HEK293 (cell line): ENCODE results near the gene DNMT3A.

Experiments
- CTCF ChIA-PET: fragments of 350-600 bp; formaldehyde crosslinking; extraction: SDS; loops from one replicate; lab custom pipeline; 2021; ENCODE audit warnings: antibody characterized with exemption; lab: Yijun Ruan, JAX
- POLR2A ChIA-PET: fragments of 300-600 bp; formaldehyde crosslinking; extraction: SDS; loops from one replicate; lab custom pipeline; 2020; ENCODE audit warnings: antibody characterized with exemption, inconsistent platforms; lab: Yijun Ruan, JAX
- H3K27ac ChIP-seq: fragments of 200-500 bp; sonication (Bioruptor generic); 2 replicates; pipeline ENCODE4 v1.5.1; 2014; ENCODE audit warnings: low read depth, low read length, control low read depth, inconsistent platforms; ENCODE audit errors: extremely low read depth
- H3K36me3 ChIP-seq, 2 experiments: fragments of 200-500 bp in 1 of 2; sonication (Bioruptor generic) in 1 of 2; 1 replicate in 1 of 2; 2 replicates in 1 of 2; pipeline ENCODE4 v1.5.1; 2014 to 2017; ENCODE audit warnings: inconsistent platforms in 2 of 2, low read length in 2 of 2; ENCODE audit not compliant: control insufficient read depth in 2 of 2, insufficient read depth in 1 of 2
- H3K4me1 ChIP-seq: fragments of 200-500 bp; sonication (Bioruptor generic); 2 replicates; pipeline ENCODE4 v1.5.1; 2014; ENCODE audit warnings: mild to moderate bottlenecking, low read length, inconsistent platforms; ENCODE audit not compliant: control insufficient read depth, insufficient read depth
- H3K4me3 ChIP-seq: 2 replicates; pipeline ENCODE4 v1.5.1; 2011; ENCODE audit warnings: low read depth, mild to moderate bottlenecking, control low read depth, low read length, moderate library complexity
- H3K9me3 ChIP-seq: fragments of 200-500 bp; sonication (Bioruptor generic); 2 replicates; pipeline ENCODE4 v1.5.1; 2014; ENCODE audit warnings: low read depth, low read length, inconsistent platforms; ENCODE audit not compliant: control insufficient read depth, insufficient read depth
- CTCF ChIP-seq: fragments of 450-650 bp; formaldehyde crosslinking; IDR thresholded peaks from 2 replicates; pipeline ENCODE4 v1.5.1; 2016; ENCODE audit warnings: missing biosample characterization, missing genetic modification characterization
- KLF9 ChIP-seq: fragments of 450-650 bp; formaldehyde crosslinking; IDR thresholded peaks from 2 replicates; pipeline ENCODE4 v1.5.1; 2016; ENCODE audit warnings: missing biosample characterization, missing genetic modification characterization, low read depth
- MEIS1 ChIP-seq: sonication (generic); formaldehyde crosslinking; IDR thresholded peaks from 2 replicates; pipeline ENCODE4 v1.8.1; 2022; ENCODE audit warnings: missing genetic modification reagents, mild to moderate bottlenecking, borderline replicate concordance
- PRDM10 ChIP-seq: fragments of 450-650 bp; formaldehyde crosslinking; IDR thresholded peaks from 2 replicates; pipeline ENCODE4 v1.5.1; 2016; ENCODE audit warnings: missing biosample characterization, missing genetic modification characterization
- YY1 ChIP-seq: fragments of 450-650 bp; formaldehyde crosslinking; IDR thresholded peaks from 2 replicates; pipeline ENCODE4 v1.5.1; 2018; ENCODE audit warnings: missing biosample characterization, missing genetic modification characterization
- ZFP69B ChIP-seq: fragments of 450-650 bp; formaldehyde crosslinking; IDR thresholded peaks from 2 replicates; pipeline ENCODE4 v1.5.1; 2016; ENCODE audit warnings: missing biosample characterization, missing genetic modification characterization
- ZNF121 ChIP-seq: fragments of 450-650 bp; formaldehyde crosslinking; IDR thresholded peaks from 2 replicates; pipeline ENCODE4 v1.5.1; 2016; ENCODE audit warnings: missing biosample characterization, missing genetic modification characterization
- ZNF133 ChIP-seq: fragments of 450-650 bp; formaldehyde crosslinking; IDR thresholded peaks from 2 replicates; pipeline ENCODE4 v1.5.1; 2016; ENCODE audit warnings: missing biosample characterization, missing genetic modification characterization
- ZNF155 ChIP-seq: fragments of 450-650 bp; formaldehyde crosslinking; IDR thresholded peaks from 2 replicates; pipeline ENCODE4 v1.5.1; 2016; ENCODE audit warnings: missing biosample characterization, missing genetic modification characterization
- ZNF24 ChIP-seq: fragments of 450-650 bp; formaldehyde crosslinking; IDR thresholded peaks from 2 replicates; pipeline ENCODE4 v1.5.1; 2016; ENCODE audit warnings: missing biosample characterization, missing genetic modification characterization
- ZNF248 ChIP-seq: fragments of 450-650 bp; formaldehyde crosslinking; IDR thresholded peaks from 2 replicates; pipeline ENCODE4 v1.5.1; 2017; ENCODE audit warnings: missing biosample characterization, missing genetic modification characterization
- ZNF433 ChIP-seq: fragments of 450-650 bp; formaldehyde crosslinking; IDR thresholded peaks from 2 replicates; pipeline ENCODE4 v1.5.1; 2016; ENCODE audit warnings: missing biosample characterization, missing genetic modification characterization, low read depth
- ZNF518A ChIP-seq: fragments of 450-650 bp; formaldehyde crosslinking; conservative IDR thresholded peaks from 2 replicates; pipeline ENCODE4 v1.5.1; 2016; ENCODE audit warnings: low read depth, missing biosample characterization, missing genetic modification characterization
- ZNF596 ChIP-seq: fragments of 450-650 bp; IDR thresholded peaks from 2 replicates; pipeline ENCODE4 v1.5.0; 2018; ENCODE audit warnings: missing biosample characterization, mild to moderate bottlenecking, missing genetic modification characterization, moderate library complexity
- ZNF600 ChIP-seq: fragments of 450-650 bp; formaldehyde crosslinking; IDR thresholded peaks from 2 replicates; pipeline ENCODE4 v1.5.1; 2016; ENCODE audit warnings: missing biosample characterization, missing genetic modification characterization
- ZNF658 ChIP-seq: fragments of 450-650 bp; formaldehyde crosslinking; IDR thresholded peaks from 2 replicates; pipeline ENCODE4; 2016; ENCODE audit warnings: missing biosample characterization, missing genetic modification characterization
- ZNF704 ChIP-seq: fragments of 450-650 bp; formaldehyde crosslinking; IDR thresholded peaks from 2 replicates; pipeline ENCODE4 v1.5.1; 2016; ENCODE audit warnings: missing biosample characterization, missing genetic modification characterization
- ZNF776 ChIP-seq: fragments of 450-650 bp; formaldehyde crosslinking; IDR thresholded peaks from 2 replicates; pipeline ENCODE4 v1.5.0; 2017; ENCODE audit warnings: missing biosample characterization, missing genetic modification characterization, borderline replicate concordance
- ZNF777 ChIP-seq: fragments of 450-650 bp; formaldehyde crosslinking; IDR thresholded peaks from 2 replicates; pipeline ENCODE4 v1.5.1; 2017; ENCODE audit warnings: missing biosample characterization, missing genetic modification characterization, borderline replicate concordance
- ZNF791 ChIP-seq: fragments of 450-650 bp; formaldehyde crosslinking; IDR thresholded peaks from 2 replicates; pipeline ENCODE4 v1.5.1; 2016; ENCODE audit warnings: missing biosample characterization, missing genetic modification characterization
- ZNF792 ChIP-seq: fragments of 450-650 bp; formaldehyde crosslinking; IDR thresholded peaks from 2 replicates; pipeline ENCODE4 v1.5.1; 2016; ENCODE audit warnings: missing biosample characterization, missing genetic modification characterization
- ZSCAN16 ChIP-seq: fragments of 450-650 bp; formaldehyde crosslinking; IDR thresholded peaks from 2 replicates; pipeline ENCODE4 v1.5.1; 2016; ENCODE audit warnings: missing biosample characterization, missing genetic modification characterization
- ZXDB ChIP-seq: fragments of 450-650 bp; formaldehyde crosslinking; IDR thresholded peaks from 2 replicates; pipeline ENCODE4 v1.5.1; 2016; ENCODE audit warnings: missing biosample characterization, missing genetic modification characterization

Gene DNMT3A

DNA sequence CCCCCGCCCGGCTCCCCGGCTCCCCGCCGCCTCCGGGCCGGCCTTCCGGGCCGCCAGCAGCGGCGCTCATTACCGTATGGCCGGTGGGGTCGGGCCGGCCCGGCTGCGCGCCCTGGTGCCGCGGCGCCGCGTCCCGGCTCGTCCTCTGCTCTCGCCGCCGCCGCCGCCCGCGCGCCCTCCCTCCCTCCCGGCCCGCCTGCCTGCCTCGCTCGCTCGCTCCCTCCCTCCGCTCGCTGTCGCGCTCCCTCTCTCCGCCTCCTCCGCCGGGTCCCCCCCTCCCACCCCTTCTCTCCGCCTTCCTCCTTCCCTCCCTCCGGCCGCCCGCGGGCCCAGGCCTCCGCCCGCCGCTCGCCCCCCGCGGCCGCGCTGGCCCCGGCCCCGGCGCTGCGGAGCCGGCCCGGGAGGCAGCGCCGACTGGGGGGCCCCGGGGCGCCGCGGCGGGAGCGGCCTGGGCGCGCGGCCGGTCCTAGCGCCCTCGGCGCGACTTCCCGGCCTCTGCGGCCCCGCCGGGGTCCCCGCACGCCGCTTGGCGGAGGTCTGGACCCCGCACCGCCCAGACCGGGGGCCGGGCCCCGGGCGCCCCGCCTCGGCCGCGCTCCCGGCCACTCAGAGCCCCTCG lies at the start of gene DNMT3A:
Gene DNMT3A, minus strand, starts transcription at position 173 of the 619 bp plus-strand sequence. CDS start 27,941 bp downstream, outside the sequence.
- H3K4me3 ChIP-seq = peak within 1 kb of the TSS; percentile 64
- CTCF ChIA-PET = interaction anchor here (1.2 to 3.2 kb wide), 2 partner anchors 20 to 35 kb away, joined by 4 to 19 read pairs; no protein-coding TSS in a partner anchor
- no peaks in the 10 kb centered on the region for H3K9me3 ChIP-seq
- peaks cover 2% of the 10 kb centered on the region for H3K4me1 ChIP-seq
- POLR2A ChIA-PET = interaction anchor here (0.5 to 0.6 kb wide), 2 partner anchors 29 to 179 kb away, joined by 3 to 6 read pairs; no protein-coding TSS in a partner anchor
- H3K36me3 ChIP-seq = no peaks in the 10 kb centered on the region
- H3K27ac ChIP-seq = peak within 1 kb of the TSS; percentile 87; the same call in 1 of the 2 replicates
- TF ChIP-seq ZNF248 = no peak
- TF ChIP-seq ZNF658 = no peak
- TF ChIP-seq MEIS1 (CRISPR knock-in tag) = no peak
- TF ChIP-seq ZNF792 (tag by site-specific recombination) = no peak
- no peak for TF ChIP-seq ZNF791 (tag by site-specific recombination)
- TF ChIP-seq ZNF600 (tag by site-specific recombination) = no peak
- TF ChIP-seq ZNF133 = no peak
- no peak for TF ChIP-seq ZNF121 (tag by site-specific recombination)
- TF ChIP-seq ZNF433 = no peak
- no peak for TF ChIP-seq ZNF777
- TF ChIP-seq ZNF776 (tag by site-specific recombination) = no peak
- TF ChIP-seq ZNF155 = no peak
- TF ChIP-seq ZXDB (tag by site-specific recombination) = no peak
- TF ChIP-seq KLF9 (tag by site-specific recombination) = no peak
- TF ChIP-seq ZNF596 (tag by site-specific recombination) = no peak
- no peak for TF ChIP-seq ZFP69B (tag by site-specific recombination)
- no peak for TF ChIP-seq ZNF704
- no peak for TF ChIP-seq ZNF518A (tag by site-specific recombination)
- no peak for TF ChIP-seq YY1 (tag by site-specific recombination)
- TF ChIP-seq, all 188 proteins: peak for 0

DNA sequence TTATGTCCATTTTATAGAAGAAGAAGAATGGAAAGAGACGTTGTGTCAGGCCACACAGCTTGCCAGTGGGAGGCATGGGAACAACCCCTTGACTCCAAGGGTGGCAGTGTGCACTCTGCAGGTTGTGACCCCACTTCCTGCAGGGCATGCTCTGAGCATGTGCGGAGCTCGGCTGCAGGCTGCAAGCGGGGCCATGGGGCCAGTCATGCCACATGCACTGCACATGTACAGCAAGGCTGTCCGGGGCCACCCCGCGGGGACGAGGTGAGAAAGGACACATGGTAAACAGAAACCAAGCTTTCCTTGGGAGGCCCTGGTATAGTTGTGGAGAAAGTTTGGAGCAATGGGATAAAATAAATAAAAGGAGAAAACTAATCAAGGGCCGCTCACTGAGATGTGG lies 47.4 kb upstream of the DNMT3A start:
- Histone ChIP-seq H3K27ac (no peak overlapping the region), H3K4me1 (no peaks in the 10 kb centered on the region), H3K9me3 (no peaks in the 10 kb centered on the region), H3K4me3 (no peak overlapping the region), H3K36me3 (peaks cover 0 to 4% of the 10 kb centered on the region in 2 experiments; a peak in 1 of 3 replicates)
- POLR2A ChIA-PET = no interaction called here
- CTCF ChIA-PET = interaction anchor here (0.8 to 1.4 kb wide), 3 partner anchors 12 to 27 kb away, joined by 3 to 6 read pairs (median 3); no protein-coding TSS in a partner anchor
- TF ChIP-seq CTCF (tag by site-specific recombination) (no peak), PRDM10 (tag by site-specific recombination) (no peak), ZSCAN16 (tag by site-specific recombination) (no peak), ZNF24 (no peak)
